GM19099 (cell line): ENCODE results near the gene CRTC1.

Source experiments
- POLR2A ChIP-seq: IDR thresholded peaks from 3 replicates; pipeline ENCODE4 v1.6.1; 2011; ENCODE audit warnings: low read depth; ENCODE audit not compliant: insufficient read length; ENCODE audit errors: extremely low read depth

Gene CRTC1

GRCh38 chr19:18698321-18699167 lies 15.1 kb downstream of the CRTC1 start:
- no peak for TF ChIP-seq POLR2A

- no peak for TF ChIP-seq POLR2A
These were observed 16.0 kb downstream of the CRTC1 start for GRCh38 chr19:18699403-18700054.

- TF ChIP-seq POLR2A, result peak; percentile 39
These were observed 17.2 kb downstream of the CRTC1 start for GRCh38 chr19:18700501-18701249.

- TF ChIP-seq POLR2A, result no peak
These were observed 17.7 kb downstream of the CRTC1 start for GRCh38 chr19:18701250-18701608.

GRCh38 chr19:18704054-18704453 lies 20.6 kb downstream of the CRTC1 start:
- TF ChIP-seq POLR2A, result no peak

GRCh38 chr19:18704971-18705370 lies 21.5 kb downstream of the CRTC1 start:
- no peak for TF ChIP-seq POLR2A

GRCh38 chr19:18708452-18709231 lies 25.2 kb downstream of the CRTC1 start:
- no peak for TF ChIP-seq POLR2A

- no peak for TF ChIP-seq POLR2A
These were observed 26.1 kb downstream of the CRTC1 start for GRCh38 chr19:18709546-18709945.

GRCh38 chr19:18710186-18710585 lies 26.7 kb downstream of the CRTC1 start:
- TF ChIP-seq POLR2A, result no peak

- TF ChIP-seq POLR2A, result no peak
These were observed 27.7 kb downstream of the CRTC1 start for GRCh38 chr19:18710996-18711751.

GRCh38 chr19:18711893-18712292 lies 28.4 kb downstream of the CRTC1 start:
- TF ChIP-seq POLR2A, result no peak

GRCh38 chr19:18712981-18713380 lies 29.5 kb downstream of the CRTC1 start:
- TF ChIP-seq POLR2A, result no peak

GRCh38 chr19:18713550-18714117 lies 30.2 kb downstream of the CRTC1 start:
- no peak for TF ChIP-seq POLR2A

- TF ChIP-seq POLR2A, result no peak
These were observed 31.9 kb downstream of the CRTC1 start for GRCh38 chr19:18715416-18715815.

GRCh38 chr19:18716857-18717256 lies 33.4 kb downstream of the CRTC1 start:
- no peak for TF ChIP-seq POLR2A

- TF ChIP-seq POLR2A, result no peak
These were observed 34.1 kb downstream of the CRTC1 start for GRCh38 chr19:18717601-18718000.
